Left lung (tissue), 10 donors: Measurements from ENCODE around the gene HOXA6. TPM values are rescaled to one million over a fixed set of nuclear protein-coding genes. Genes with fewer than 3 reads are reported as not detected.

Experiments used
- ATAC-seq: fragments of 200-7000 bp; cut with Tn5 transposase; one replicate; pipeline ENCODE4 v1.9.1; 2020; ENCODE audit warnings: moderate library complexity
- DNase-seq, 4 donors: peaks; one replicate each; pipeline ENCODE4 v3.0.0-alpha.2; 2013 to 2020
- H3K27ac ChIP-seq, 2 donors: fragments of 200-600 bp; sonication (generic) in 1 of 2; one replicate each; pipeline versions ENCODE4 v1.5.0 to v1.8.0; 2020 to 2021
- H3K27me3 ChIP-seq, 2 donors: fragments of 200-600 bp; sonication (generic) in 1 of 2; one replicate each; pipeline versions ENCODE4 v1.5.0 to v1.8.0; 2020 to 2021
- H3K36me3 ChIP-seq, 2 donors: fragments of 200-600 bp; sonication (generic) in 1 of 2; one replicate each; pipeline versions ENCODE4 v1.5.0 to v1.8.0; 2020 to 2021
- H3K4me1 ChIP-seq, 2 donors: fragments of 200-600 bp; one replicate each; pipeline ENCODE4 v1.8.0; 2021
- H3K4me3 ChIP-seq, 2 donors: fragments of 200-600 bp; sonication (generic) in 1 of 2; one replicate each; pipeline versions ENCODE4 v1.5.0 to v1.8.0; 2020 to 2021; ENCODE audit warnings: mild to moderate bottlenecking in 1 of 2
- H3K9me3 ChIP-seq, 2 donors: fragments of 200-600 bp; sonication (generic) in 1 of 2; one replicate each; pipeline versions ENCODE4 v1.5.0 to v1.8.0; 2020 to 2021
- intact Hi-C, 2 donors: fragments of 100-400 bp; cut with DNase I; formaldehyde crosslinking; loops; one replicate each; pipeline versions ENCODE4 v1.11.2 to v1.14.2; 2022
- polyA plus RNA-seq, 6 donors: library from polyadenylated mRNA; unstranded; fragments of 120-200 nt; gene quantifications; one replicate each; pipeline ENCODE4 v1.2.1, GENCODE V29; 2013; ENCODE audit not compliant: insufficient read length in 6 of 6
- total RNA-seq, 2 donors: library from RNA; stranded (reverse); fragmentation: NEBNext Ultra II Directional; extraction: Animal tissue kit (Norgen Biotek cat#: 25700); gene quantifications; one replicate each; pipeline ENCODE4 v1.2.1, GENCODE V29; 2021
- TF ChIP-seq, protein P1 (sequence below), 2 donors: fragments of 200-600 bp; sonication (generic) in 1 of 2; IDR thresholded peaks; one replicate each; pipeline versions ENCODE4 v1.5.0 to v1.8.0; 2021; ENCODE audit warnings: antibody characterized with exemption in 2 of 2
- donor health status: DM: no; HTN: yes; CAD: no.
- donor health status: DM: no; HTN: no; CAD: no.

Gene HOXA6
- total and polyA plus RNA-seq, 8 donors: 3.5 to 16.2 (median 14.2) TPM

DNA sequence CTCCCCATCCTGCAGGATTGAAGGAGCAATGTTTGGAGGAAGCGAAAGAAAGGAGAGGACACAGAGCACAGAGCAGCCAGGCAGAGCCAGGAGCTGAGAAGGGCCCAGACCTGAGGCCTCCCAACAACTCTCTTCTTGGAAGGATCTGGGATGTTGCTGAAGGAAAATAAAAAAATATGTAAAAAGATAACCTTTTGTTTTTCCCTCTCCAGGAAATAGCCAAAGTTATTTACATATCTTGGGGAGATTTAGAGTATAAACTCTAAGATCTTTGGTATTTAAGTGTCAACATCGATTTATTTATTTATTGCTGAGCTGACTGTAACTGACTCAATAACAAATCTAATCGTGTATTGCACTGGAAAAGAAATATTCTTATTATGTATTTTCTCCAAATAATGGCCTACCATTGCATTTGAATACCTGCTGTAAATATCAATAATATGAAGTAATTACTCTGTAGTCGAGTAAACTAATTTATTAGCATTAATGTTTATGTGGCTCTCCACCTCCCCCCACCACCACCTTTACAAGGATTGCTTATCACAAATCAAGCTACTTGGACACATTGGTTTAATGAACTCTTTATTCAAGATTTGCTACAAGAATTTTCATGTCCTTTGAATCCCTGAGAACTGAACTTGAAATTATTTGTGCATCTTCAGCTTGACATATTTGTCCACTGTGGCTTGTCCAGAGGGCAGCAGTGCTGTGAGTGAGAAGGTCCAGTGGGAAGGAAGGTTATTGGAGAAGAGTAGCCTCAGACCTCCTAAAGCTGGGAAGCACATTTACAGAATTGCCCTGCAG, 39.3 kb upstream of the HOXA6 start:
- peaks cover 4 to 51% of the 10 kb centered on the region in 2 donors for H3K4me1 ChIP-seq
- intact Hi-C loops: no loop called here
- H3K36me3 ChIP-seq: no peaks in the 10 kb centered on the region
- no peaks in the 10 kb centered on the region for H3K9me3 ChIP-seq
- TF ChIP-seq, protein P1, sequence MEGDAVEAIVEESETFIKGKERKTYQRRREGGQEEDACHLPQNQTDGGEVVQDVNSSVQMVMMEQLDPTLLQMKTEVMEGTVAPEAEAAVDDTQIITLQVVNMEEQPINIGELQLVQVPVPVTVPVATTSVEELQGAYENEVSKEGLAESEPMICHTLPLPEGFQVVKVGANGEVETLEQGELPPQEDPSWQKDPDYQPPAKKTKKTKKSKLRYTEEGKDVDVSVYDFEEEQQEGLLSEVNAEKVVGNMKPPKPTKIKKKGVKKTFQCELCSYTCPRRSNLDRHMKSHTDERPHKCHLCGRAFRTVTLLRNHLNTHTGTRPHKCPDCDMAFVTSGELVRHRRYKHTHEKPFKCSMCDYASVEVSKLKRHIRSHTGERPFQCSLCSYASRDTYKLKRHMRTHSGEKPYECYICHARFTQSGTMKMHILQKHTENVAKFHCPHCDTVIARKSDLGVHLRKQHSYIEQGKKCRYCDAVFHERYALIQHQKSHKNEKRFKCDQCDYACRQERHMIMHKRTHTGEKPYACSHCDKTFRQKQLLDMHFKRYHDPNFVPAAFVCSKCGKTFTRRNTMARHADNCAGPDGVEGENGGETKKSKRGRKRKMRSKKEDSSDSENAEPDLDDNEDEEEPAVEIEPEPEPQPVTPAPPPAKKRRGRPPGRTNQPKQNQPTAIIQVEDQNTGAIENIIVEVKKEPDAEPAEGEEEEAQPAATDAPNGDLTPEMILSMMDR (IDR thresholded peaks at IDR 0.05): no peak
- H3K27ac ChIP-seq: no peak overlapping the region
- ATAC-seq (no peak), DNase-seq (no peak)
- no peak overlapping the region for H3K4me3 ChIP-seq
- peaks cover 100% of the 10 kb centered on the region in 2 donors for H3K27me3 ChIP-seq

DNA sequence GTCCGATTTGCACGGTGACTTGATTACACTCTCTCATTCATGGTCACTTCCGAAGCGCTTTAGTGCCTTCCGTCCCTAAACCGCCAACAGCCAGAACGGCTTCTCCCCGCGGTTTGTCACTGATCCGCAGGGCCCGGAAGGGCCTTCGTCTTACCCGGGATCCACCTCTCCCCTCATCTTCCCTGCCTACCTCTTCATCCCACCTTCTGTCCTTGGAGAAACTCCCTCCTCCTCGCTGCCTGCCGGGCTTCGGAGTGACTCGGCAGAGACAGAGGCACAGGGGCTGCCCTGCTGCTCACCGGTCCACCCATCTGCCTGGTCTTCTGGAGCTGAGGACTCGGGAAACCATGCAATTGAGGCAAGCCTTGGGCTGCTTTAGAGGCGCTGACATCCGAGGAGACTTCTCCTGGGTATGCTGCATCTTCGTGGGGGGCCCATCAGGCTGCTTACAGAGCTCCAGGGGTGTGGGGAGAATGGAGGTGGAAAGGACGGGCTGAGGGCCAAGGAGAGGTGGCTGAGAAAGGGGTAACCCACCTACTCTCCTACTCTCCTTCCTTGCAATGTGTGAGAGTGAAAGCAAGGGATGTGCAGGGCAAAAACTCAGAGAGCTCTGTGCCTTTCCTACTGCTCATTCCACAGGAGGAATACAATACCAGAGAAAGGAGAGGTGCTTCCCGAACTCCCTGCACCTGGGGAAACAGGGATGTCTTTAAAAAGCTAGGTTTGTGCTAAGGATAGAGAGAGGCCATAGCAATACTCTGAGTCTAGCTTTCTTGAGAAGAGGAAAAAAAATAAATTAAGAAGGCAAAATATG, 38.5 kb upstream of the HOXA6 start:
- H3K9me3 ChIP-seq: no peaks in the 10 kb centered on the region
- TF ChIP-seq, protein P1 (IDR thresholded peaks at IDR 0.05): no peak
- no peak overlapping the region for H3K27ac ChIP-seq
- H3K4me1 ChIP-seq: peaks cover 4 to 50% of the 10 kb centered on the region in 2 donors
- no peaks in the 10 kb centered on the region for H3K36me3 ChIP-seq
- H3K27me3 ChIP-seq: peaks cover 99 to 100% of the 10 kb centered on the region in 2 donors
- no peak overlapping the region for H3K4me3 ChIP-seq
- ATAC-seq (no peak), DNase-seq (peak in 2 of 4 donors; percentile 16 to 49)
- intact Hi-C loops: no loop called here

DNA sequence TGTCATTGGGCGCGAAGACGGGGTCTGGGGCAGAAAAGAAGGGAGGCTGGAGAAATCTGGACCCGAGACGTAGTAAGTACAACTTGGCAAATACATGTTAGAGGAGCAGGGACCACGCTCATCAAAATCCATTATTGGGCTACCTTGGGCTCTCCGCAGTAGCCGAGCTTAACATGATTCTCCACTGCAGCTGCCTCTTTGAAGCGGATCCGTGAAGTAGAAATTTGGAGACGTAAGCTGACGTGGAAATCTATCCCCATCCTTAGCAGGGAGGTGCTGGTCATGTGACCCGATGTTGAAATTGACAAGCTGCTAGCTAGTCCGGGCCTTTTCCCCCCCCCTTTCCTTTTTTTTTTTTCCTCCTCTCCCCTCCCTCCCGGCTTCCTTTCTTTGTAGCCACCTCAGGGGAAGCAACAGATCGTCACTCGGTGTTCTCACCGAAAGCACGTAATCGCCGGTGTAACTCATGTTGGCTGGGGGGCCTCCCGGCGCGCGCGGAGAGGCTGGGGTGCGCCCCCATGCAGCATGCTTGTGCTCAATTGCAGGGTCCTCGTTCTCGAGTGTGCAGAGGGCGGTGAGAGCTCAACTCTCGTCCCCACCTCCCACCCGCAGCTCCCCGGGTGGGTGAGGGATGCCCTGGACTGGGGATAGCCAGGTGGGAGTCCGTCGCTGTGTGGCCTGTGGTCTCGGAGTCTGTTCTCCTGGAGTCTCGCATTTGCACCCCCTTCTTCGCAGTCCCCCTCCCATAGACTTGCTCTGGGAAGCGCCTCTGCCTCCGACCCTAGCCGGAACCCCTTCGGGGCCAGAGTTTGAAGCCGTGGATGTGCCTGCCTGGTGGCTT, 37.7 kb upstream of the HOXA6 start, which contains the start of gene HOXA11:
Gene HOXA11, minus strand, starts transcription at position 220 of the 841 bp plus-strand sequence. Its CDS starts 88 bp downstream, at position 132.
- Histone ChIP-seq H3K4me1 (peaks cover 4 to 50% of the 10 kb centered on the region in 2 donors), H3K36me3 (no peaks in the 10 kb centered on the region), H3K27me3 (peaks cover 99 to 100% of the 10 kb centered on the region in 2 donors), H3K27ac (no peak within 1 kb of the TSS), H3K9me3 (no peaks in the 10 kb centered on the region), H3K4me3 (peak within 1 kb of the TSS; percentile 1 to 31)
- DNase-seq: peak in 2 of 4 donors; percentile 28 to 51
- no peak for ATAC-seq
- intact Hi-C loops: no loop called here
- TF ChIP-seq, protein P1 (IDR thresholded peaks at IDR 0.05): no peak

DNA sequence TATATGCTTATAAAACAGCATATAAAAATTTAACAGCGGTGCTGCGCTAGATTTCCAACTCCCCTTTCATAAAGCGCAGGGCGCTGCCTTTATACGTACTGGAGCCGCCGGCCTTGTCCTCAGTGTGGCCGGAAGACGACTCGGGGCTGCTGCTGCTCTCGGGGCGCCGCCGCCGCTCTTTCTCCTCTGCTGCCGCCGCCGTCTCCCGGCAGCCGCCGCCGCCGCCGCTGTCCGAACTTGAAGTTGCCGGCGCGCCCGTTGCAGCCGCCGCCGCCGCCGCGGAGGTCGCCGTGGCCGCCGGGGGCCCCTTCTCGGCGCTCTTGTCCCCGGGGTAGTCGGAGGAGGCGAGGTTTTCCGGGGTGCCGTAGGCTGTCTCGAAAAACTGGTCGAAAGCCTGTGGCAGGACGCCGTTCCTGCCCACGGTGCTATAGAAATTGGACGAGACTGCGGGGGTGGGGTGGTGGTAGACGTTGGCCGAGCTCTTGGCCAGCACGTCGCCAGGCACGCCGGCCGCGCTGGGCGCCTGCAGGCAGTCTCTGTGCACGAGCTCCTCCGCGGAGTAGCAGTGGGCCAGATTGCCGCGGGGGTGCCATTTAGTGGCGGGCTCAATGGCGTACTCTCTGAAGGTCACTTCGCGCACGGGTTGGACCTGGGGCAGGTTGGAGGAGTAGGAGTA, 36.9 kb upstream of the HOXA6 start:
- DNase-seq (peak in 2 of 4 donors; percentile 31 to 85), ATAC-seq (no peak)
- H3K4me3 ChIP-seq: peak overlapping the region; percentile 1 to 31
- intact Hi-C loops: no loop called here
- H3K4me1 ChIP-seq: peaks cover 12 to 57% of the 10 kb centered on the region in 2 donors
- H3K27ac ChIP-seq: no peak overlapping the region
- no peaks in the 10 kb centered on the region for H3K36me3 ChIP-seq
- peaks cover 99 to 100% of the 10 kb centered on the region in 2 donors for H3K27me3 ChIP-seq
- H3K9me3 ChIP-seq: no peaks in the 10 kb centered on the region
- TF ChIP-seq, protein P1 (IDR thresholded peaks at IDR 0.05): no peak
